ENCODE measurements around the gene SPATA16.
"Not testable (repeated sequence)": the region's sequence is repeated elsewhere in the genome, so short reads cannot be mapped to it uniquely, and the experiment has no call there.

Gene SPATA16, protein sequence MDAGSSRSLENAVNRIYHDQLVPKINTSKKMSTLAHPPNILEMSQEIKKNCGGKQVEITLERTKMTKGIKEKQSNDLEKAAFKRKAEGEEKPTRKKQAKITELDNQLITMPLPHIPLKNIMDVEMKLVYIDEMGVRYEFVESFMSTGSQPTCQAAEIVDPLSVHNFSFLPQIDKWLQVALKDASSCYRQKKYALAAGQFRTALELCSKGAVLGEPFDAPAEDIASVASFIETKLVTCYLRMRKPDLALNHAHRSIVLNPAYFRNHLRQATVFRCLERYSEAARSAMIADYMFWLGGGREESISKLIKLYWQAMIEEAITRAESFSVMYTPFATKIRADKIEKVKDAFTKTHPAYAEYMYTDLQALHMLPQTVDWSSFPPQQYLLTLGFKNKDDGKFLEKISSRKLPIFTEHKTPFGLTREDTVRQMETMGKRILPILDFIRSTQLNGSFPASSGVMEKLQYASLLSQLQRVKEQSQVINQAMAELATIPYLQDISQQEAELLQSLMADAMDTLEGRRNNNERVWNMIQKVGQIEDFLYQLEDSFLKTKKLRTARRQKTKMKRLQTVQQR

DNA sequence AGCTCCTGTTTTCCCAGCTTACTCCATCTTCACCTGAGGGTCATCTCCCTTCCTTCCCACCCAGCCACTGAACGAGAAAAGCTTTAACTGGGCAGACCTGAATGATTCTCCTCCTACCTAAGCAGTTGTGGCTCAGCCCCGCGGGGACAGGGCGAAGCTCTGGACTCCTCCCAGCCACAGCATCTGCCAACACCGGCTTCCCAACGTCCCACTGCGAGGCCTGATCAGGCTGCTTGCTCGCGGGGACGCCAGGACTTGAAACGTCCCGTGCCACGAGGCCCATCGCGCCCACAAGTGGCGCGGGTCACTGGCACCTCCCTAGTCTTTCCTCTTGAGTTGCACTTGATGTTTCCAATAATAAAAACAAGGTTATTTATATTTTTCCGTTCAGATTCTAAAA lies at the start of gene SPATA16:
TSS of gene SPATA16 (minus strand) at position 250 of the 400 bp plus-strand sequence. CDS start 23,504 bp downstream, outside the sequence.
- TF ChIP-seq, protein P1, sequence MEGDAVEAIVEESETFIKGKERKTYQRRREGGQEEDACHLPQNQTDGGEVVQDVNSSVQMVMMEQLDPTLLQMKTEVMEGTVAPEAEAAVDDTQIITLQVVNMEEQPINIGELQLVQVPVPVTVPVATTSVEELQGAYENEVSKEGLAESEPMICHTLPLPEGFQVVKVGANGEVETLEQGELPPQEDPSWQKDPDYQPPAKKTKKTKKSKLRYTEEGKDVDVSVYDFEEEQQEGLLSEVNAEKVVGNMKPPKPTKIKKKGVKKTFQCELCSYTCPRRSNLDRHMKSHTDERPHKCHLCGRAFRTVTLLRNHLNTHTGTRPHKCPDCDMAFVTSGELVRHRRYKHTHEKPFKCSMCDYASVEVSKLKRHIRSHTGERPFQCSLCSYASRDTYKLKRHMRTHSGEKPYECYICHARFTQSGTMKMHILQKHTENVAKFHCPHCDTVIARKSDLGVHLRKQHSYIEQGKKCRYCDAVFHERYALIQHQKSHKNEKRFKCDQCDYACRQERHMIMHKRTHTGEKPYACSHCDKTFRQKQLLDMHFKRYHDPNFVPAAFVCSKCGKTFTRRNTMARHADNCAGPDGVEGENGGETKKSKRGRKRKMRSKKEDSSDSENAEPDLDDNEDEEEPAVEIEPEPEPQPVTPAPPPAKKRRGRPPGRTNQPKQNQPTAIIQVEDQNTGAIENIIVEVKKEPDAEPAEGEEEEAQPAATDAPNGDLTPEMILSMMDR (conservative IDR thresholded peaks at IDR 0.05; ENCODE audit: low read length): no peak
- no peak for TF ChIP-seq EZH2phosphoT487 (IDR thresholded peaks at IDR 0.05; ENCODE audit: borderline replicate concordance)
- no peaks in the 10 kb centered on the region for H3K4me1 ChIP-seq (ENCODE audit: insufficient read depth, low read length, poor library complexity, severe bottlenecking)
- H3F3A ChIP-seq (ENCODE audit: low read depth): no peaks in the 10 kb centered on the region
- no peaks in the 10 kb centered on the region for H3K9me3 ChIP-seq (ENCODE audit: insufficient read depth, low read depth, low read length)
- H3K9ac ChIP-seq (ENCODE audit: low read depth, low read length, poor library complexity, severe bottlenecking): no peak within 1 kb of the TSS
- H3K36me3 ChIP-seq (ENCODE audit: insufficient read depth, low read length): no peaks in the 10 kb centered on the region
- no peaks in the 10 kb centered on the region for H4K20me1 ChIP-seq (ENCODE audit: insufficient read depth, low read length, poor library complexity, severe bottlenecking)
- H3K4me3 ChIP-seq (ENCODE audit: low read length, poor library complexity, severe bottlenecking): no peak within 1 kb of the TSS
- H2AFZ ChIP-seq (ENCODE audit: low read length): no peak within 1 kb of the TSS
- H3K4me2 ChIP-seq (ENCODE audit: low read depth, low read length, poor library complexity, severe bottlenecking): no peak within 1 kb of the TSS
- no peaks in the 10 kb centered on the region for H3K79me2 ChIP-seq (ENCODE audit: insufficient read depth, low read length)
- H3K9me2 ChIP-seq (replicated peaks; ENCODE audit: low read depth, low read length): no peaks in the 10 kb centered on the region
- H3K27me3 ChIP-seq (ENCODE audit: insufficient read depth, low read length, poor library complexity, severe bottlenecking): no peaks in the 10 kb centered on the region

DNA sequence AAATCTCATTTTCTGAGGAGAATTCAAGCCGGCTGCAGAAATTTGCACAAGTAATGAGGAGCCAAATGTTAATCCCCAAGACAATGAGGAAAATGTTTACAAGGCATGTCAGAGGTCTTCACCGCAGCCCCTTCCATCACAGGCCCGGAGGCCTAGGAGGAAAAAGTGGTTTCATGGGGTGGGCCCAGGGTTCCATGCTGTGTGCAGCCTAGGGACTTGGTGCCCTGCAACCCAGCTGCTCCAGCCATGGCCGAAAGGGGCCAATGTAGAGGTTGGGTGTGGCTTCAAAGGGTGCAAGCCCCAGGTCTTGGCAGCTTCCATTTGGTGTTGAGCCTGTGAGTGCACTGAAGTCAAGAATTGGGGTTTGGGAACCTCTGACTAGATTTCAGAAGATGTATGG lies 42.0 kb upstream of the SPATA16 start:
- not testable (repeated sequence) for H3K9me3 ChIP-seq (ENCODE audit: insufficient read depth, low read depth, low read length); H3K4me2 ChIP-seq (ENCODE audit: low read depth, low read length, poor library complexity, severe bottlenecking); H3K9ac ChIP-seq (ENCODE audit: low read depth, low read length, poor library complexity, severe bottlenecking); H3F3A ChIP-seq (ENCODE audit: low read depth); H3K4me1 ChIP-seq (ENCODE audit: insufficient read depth, low read length, poor library complexity, severe bottlenecking); H4K20me1 ChIP-seq (ENCODE audit: insufficient read depth, low read length, poor library complexity, severe bottlenecking); H3K79me2 ChIP-seq (ENCODE audit: insufficient read depth, low read length); H3K9me2 ChIP-seq (replicated peaks; ENCODE audit: low read depth, low read length); H3K36me3 ChIP-seq (ENCODE audit: insufficient read depth, low read length); H3K27me3 ChIP-seq (ENCODE audit: insufficient read depth, low read length, poor library complexity, severe bottlenecking); H2AFZ ChIP-seq (ENCODE audit: low read length); H3K4me3 ChIP-seq (ENCODE audit: low read length, poor library complexity, severe bottlenecking)

DNA sequence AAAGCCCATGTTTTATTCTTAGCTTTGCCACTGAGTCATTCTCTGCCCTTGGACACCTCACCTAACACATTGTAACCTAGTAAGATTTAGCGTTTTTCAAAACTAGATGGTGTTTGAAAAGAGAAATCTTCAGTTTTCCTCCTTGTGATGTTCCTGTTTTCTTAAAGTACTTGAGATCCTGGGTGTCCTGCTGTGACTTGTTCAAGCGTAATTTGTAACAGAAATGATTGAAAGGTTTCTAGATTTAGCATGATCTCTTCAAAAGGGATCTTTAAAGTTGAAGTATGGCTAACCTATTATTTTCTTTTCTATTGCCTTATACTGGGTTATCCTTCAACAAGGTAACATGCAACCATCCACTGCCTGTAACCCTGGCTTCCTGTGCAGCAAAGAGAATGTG lies 32.6 kb upstream of the SPATA16 start:
- Histone ChIP-seq H3K27me3 (ENCODE audit: insufficient read depth, low read length, poor library complexity, severe bottlenecking) (no peaks in the 10 kb centered on the region), H4K20me1 (ENCODE audit: insufficient read depth, low read length, poor library complexity, severe bottlenecking) (no peaks in the 10 kb centered on the region), H3K36me3 (ENCODE audit: insufficient read depth, low read length) (no peaks in the 10 kb centered on the region), H3F3A (ENCODE audit: low read depth) (no peaks in the 10 kb centered on the region), H3K4me2 (ENCODE audit: low read depth, low read length, poor library complexity, severe bottlenecking) (no peak overlapping the region), H3K79me2 (ENCODE audit: insufficient read depth, low read length) (no peaks in the 10 kb centered on the region), H3K9me3 (ENCODE audit: insufficient read depth, low read depth, low read length) (no peaks in the 10 kb centered on the region), H3K9ac (ENCODE audit: low read depth, low read length, poor library complexity, severe bottlenecking) (no peak overlapping the region), H3K4me1 (ENCODE audit: insufficient read depth, low read length, poor library complexity, severe bottlenecking) (no peaks in the 10 kb centered on the region), H3K9me2 (replicated peaks; ENCODE audit: low read depth, low read length) (no peaks in the 10 kb centered on the region), H2AFZ (ENCODE audit: low read length) (no peak overlapping the region), H3K4me3 (ENCODE audit: low read length, poor library complexity, severe bottlenecking) (no peak overlapping the region)
- TF ChIP-seq, protein P1 (conservative IDR thresholded peaks at IDR 0.05; ENCODE audit: low read length): no peak
- TF ChIP-seq EZH2phosphoT487 (IDR thresholded peaks at IDR 0.05; ENCODE audit: borderline replicate concordance): no peak

DNA sequence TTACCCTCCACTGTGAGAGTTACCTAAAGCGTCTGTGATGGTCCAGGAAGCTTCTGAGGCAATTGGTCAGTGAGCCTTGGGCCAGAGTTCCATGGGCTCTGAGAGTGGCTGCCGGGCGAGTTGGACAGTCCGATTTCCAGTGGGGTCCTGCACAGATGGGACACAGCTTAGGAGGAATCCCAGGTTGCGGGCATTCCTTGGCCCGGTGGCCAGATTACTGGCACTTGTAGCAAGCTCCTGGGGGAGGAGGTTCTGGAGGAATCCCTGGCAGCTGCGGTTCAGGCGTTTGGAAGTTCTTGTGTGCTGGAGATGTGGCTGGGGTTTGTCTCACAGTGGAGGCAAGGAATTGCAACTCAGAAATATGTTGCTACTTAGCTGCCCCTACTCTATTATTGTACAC lies 18.1 kb upstream of the SPATA16 start:
- not testable (repeated sequence) for H3K9ac ChIP-seq (ENCODE audit: low read depth, low read length, poor library complexity, severe bottlenecking); H4K20me1 ChIP-seq (ENCODE audit: insufficient read depth, low read length, poor library complexity, severe bottlenecking); H3K4me1 ChIP-seq (ENCODE audit: insufficient read depth, low read length, poor library complexity, severe bottlenecking); H2AFZ ChIP-seq (ENCODE audit: low read length); H3K36me3 ChIP-seq (ENCODE audit: insufficient read depth, low read length); H3K9me3 ChIP-seq (ENCODE audit: insufficient read depth, low read depth, low read length); H3K4me3 ChIP-seq (ENCODE audit: low read length, poor library complexity, severe bottlenecking); H3K27me3 ChIP-seq (ENCODE audit: insufficient read depth, low read length, poor library complexity, severe bottlenecking); H3F3A ChIP-seq (ENCODE audit: low read depth); H3K4me2 ChIP-seq (ENCODE audit: low read depth, low read length, poor library complexity, severe bottlenecking); H3K9me2 ChIP-seq (replicated peaks; ENCODE audit: low read depth, low read length); H3K79me2 ChIP-seq (ENCODE audit: insufficient read depth, low read length)

DNA sequence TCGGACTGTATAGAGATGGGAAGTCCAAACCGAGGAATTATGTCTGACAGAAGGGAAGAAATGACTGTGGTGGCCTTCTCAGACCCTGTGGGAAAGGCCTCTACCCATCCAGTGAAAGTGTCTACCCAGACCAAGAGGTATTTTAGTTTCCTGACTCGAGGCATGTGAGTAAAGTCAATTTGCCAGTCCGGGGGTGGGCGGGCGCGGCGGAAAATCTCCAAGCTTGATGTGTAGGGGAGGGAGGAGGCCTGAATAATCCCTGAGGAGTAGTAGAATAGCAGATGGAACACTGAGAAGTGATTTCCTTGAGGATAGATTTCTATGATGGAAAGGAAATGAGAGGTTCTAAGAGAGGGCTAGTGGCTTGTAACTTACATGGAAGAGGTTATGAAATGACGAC lies 15.5 kb upstream of the SPATA16 start:
- H3K4me1 ChIP-seq (ENCODE audit: insufficient read depth, low read length, poor library complexity, severe bottlenecking); H3K4me2 ChIP-seq (ENCODE audit: low read depth, low read length, poor library complexity, severe bottlenecking); H3K9me2 ChIP-seq (replicated peaks; ENCODE audit: low read depth, low read length); H3F3A ChIP-seq (ENCODE audit: low read depth); H4K20me1 ChIP-seq (ENCODE audit: insufficient read depth, low read length, poor library complexity, severe bottlenecking); H3K36me3 ChIP-seq (ENCODE audit: insufficient read depth, low read length); H3K9me3 ChIP-seq (ENCODE audit: insufficient read depth, low read depth, low read length); H3K4me3 ChIP-seq (ENCODE audit: low read length, poor library complexity, severe bottlenecking); H3K9ac ChIP-seq (ENCODE audit: low read depth, low read length, poor library complexity, severe bottlenecking); H3K79me2 ChIP-seq (ENCODE audit: insufficient read depth, low read length); H2AFZ ChIP-seq (ENCODE audit: low read length); H3K27me3 ChIP-seq (ENCODE audit: insufficient read depth, low read length, poor library complexity, severe bottlenecking): not testable (repeated sequence)

Data from Loucy (cell line).